Activated CD4-positive, alpha-beta T cell treated with anti-CD3 and anti-CD28 coated beads, Interleukin-2, amount 50 U/mL, for 48 hours (primary cell): Measurements from ENCODE around the gene CACNA1G.

Experiments
- DNase-seq, 2 experiments: peaks; one replicate each; pipeline ENCODE4 v3.0.0-alpha.2; 2020

The CACNA1G gene

DNA sequence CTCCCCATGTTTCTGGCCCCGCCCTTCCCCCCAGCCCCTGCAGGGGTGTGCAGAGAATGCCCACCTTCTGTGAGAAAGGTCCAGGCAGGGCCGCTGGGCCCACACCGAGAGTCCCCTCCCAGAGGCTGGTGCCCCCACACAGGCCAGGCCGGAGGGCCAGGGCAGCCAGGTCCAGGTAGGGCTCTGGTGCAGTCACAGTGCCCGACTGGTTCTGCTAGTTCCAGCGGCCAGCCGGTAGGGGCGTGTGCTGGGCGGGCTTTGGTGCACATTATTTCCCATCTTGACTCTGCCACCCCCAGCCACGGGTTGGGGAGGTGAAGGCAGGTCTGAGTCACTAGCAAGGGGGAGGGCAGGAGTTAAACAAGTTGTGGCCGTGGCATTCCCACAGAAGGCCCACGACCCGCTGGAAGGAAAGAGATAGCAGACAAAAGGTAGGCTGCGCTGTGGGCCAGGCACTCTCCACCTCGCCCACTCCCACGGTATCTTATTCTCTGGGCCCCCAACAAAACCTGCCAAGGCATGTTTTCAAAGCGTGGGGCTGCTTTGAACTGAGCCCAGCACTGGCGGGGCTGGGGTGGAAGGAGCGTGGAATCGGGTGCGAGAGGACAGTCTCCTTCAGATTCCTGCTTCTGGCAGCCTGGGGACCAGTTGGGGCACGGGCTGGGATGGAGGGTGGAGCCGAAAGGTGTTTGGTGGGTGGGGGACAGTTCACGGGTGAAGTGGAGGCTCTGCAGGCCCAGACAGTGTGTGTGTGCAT lies 26.1 kb upstream of the CACNA1G start:
- DNase-seq: peak; percentile 39 to 41

GRCh38 chr17:50534979-50535326 lies 25.6 kb upstream of the CACNA1G start:
- no peak for DNase-seq

DNA sequence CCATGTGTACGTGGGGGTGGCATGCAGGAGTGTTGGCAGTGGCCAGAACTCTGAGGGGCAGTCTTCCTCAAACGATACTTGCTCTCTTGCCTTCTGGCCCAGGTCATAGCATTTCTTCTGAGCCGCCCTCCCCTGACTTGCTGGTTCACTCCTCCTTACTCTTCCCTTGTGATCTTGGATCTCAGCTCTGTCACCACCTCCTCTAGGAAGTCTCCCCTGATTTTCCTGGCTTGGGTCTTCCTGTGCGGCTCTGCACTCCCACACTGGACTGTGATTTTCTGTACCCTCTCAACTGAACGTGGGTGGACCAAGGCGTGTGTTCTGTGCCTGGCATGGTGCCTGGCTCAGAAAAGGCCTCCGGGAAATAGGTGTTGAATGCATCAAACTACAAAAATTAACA lies 25.1 kb upstream of the CACNA1G start:
- no peak for DNase-seq

- no peak for DNase-seq
These were observed 23.6 kb upstream of the CACNA1G start for GRCh38 chr17:50536683-50537646.

DNA sequence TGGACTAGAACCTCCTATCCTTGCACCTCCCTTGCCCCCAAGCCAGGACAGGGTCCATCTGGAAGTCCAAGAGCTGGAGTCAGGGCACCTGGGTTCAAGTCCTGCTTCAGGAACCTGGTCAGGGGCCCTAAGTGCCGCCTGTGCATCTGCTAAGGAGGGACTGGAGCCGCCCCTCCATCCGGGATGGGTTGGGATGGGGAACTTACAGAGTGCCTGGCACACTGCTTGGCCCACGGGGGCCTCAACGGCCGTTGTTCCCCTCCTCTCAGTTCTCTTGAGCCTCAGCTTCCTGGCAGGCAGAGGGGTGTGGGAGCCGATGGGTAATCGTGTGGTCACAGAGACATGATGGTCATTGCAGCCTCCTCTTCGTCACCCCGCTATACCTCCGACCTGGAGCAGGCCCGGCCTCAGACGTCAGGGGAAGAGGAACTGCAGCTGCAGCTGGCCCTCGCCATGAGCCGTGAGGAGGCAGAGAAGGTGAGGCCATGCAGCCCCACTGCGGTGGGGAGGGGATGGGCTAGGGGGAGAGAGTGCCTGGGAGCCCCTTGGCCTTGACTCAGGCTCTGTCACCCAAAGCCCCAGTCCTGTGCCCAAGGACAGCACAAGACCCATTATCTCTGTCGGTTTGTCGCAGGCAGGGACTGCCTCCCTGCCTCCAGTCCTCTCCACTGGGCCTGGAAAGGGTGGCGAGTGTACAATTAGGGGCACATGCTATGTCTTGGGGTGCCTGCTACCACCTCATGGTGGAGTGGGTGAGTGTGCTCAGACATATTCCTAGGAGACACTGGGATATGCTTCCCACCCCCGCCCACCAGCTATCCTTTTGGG lies 22.6 kb upstream of the CACNA1G start:
- no peak for DNase-seq

DNA sequence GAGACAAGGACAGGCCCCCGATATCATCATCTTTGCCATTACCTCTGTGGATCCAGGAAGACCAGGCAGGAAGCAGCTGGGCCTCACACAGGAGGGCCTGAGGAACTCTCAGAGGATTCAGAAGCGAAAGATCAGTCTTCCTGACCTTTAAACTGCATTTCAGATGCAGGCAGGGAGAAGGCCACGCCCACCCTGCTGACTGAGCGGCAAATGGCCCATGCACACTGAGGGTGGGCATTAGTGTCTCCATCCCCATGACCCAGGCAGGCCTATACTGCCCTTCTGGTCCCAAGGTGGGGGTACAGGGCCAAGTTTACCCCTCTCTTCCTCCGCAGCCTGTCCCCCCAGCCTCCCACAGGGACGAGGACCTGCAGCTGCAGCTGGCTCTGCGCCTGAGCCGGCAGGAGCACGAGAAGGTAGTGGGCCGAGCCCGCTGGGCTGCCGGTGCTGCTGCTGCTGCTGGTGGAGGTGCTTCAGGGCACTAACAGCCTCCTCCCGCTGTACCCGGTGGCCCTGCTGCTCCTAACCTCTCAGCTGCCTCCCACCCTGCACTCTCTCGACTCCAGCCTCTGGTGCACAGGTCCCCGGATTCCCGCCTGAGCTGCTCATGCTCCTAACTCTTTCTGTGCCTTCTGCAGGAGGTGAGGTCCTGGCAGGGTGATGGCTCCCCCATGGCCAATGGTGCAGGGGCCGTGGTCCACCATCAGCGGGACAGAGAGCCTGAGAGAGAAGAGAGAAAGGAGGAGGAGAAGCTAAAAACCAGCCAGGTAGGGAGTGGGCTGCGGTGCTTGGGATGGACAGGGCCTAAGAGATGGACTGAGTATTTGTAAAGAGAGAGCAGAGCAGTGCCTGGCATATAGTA lies 21.7 kb upstream of the CACNA1G start:
- DNase-seq: no peak

DNA sequence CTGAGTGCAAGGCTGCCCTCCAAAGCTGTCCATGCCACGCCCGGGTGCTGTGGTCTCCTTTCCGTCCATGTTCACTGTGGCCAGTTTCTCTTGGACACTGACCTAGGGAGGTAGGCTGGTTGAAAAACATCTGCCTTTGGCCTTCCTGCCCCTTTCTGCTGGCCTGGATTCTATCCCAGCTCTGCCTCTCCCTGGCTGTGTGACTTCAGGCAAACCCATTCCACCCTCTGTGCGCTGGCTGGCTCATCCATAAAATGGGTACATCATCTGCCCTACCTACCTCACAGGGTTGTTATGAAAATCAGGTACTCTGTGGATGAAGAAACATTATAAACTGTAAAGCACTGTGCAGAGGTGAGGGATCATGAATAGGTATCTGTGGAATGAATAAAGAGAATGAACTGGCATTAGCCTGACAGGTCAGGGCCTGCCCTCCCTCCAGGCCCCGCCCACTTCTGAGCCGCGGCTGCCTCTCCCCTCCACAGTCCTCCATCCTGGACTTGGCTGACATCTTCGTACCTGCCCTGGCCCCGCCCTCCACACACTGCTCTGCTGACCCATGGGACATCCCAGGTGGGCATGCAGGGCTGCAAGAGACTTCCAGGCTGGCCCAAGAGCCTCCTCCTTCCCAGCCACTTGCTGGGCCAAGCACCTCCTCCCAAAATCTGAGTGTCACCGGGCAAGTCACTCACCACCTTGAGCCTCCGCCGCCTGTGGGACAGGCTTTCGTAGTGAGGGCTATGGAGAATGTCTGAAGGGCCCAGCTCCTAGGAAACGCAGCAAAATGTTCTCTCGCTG lies 20.6 kb upstream of the CACNA1G start:
- DNase-seq: no peak

- DNase-seq: no peak
These were observed 19.7 kb upstream of the CACNA1G start for GRCh38 chr17:50540560-50541401.

- DNase-seq: no peak
These were observed 19.2 kb upstream of the CACNA1G start for GRCh38 chr17:50541402-50541715.

DNA sequence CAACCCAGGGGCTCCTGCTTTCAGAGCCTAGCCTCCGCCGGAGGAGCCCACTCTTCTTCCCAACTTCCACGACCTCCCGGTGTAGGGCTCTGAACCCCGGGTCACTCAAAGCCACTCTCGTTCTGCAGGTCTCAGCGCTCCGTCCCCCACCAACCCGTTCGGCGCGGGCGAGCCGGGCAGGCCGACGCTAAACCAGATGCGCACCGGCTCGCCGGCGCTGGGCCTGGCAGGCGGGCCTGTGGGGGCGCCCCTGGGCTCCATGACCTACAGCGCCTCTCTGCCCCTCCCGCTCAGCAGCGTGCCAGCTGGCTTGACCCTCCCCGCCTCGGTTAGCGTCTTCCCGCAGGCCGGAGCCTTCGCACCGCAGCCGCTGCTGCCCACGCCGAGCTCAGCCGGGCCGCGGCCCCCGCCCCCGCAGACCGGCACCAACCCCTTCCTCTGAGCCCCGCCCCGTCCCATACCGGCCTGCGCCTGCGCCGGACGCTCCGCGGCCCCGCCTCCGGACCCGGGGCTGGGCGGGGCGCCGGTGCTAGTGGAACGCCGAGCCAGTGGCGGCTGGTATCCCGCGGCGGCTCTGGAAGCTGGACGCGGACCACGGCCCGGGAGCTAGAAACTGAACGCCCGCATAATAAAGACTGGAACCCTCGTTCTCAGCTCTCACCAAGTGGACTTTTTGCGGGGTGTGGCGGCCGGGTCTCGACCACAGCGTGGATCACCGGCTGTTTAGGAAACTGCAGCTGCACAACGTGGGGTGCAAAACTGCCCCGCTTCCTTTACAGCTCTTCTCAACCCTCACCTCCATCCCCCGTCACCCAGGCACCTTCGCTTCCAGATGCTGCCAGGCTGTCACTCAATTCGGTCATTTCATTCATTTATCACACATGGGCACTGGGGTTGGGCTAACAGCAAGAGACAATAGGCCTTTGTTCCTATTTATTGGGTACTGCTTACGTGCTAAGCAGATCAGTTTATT lies 18.5 kb upstream of the CACNA1G start:
- peak; percentile 85 to 87 for DNase-seq

DNA sequence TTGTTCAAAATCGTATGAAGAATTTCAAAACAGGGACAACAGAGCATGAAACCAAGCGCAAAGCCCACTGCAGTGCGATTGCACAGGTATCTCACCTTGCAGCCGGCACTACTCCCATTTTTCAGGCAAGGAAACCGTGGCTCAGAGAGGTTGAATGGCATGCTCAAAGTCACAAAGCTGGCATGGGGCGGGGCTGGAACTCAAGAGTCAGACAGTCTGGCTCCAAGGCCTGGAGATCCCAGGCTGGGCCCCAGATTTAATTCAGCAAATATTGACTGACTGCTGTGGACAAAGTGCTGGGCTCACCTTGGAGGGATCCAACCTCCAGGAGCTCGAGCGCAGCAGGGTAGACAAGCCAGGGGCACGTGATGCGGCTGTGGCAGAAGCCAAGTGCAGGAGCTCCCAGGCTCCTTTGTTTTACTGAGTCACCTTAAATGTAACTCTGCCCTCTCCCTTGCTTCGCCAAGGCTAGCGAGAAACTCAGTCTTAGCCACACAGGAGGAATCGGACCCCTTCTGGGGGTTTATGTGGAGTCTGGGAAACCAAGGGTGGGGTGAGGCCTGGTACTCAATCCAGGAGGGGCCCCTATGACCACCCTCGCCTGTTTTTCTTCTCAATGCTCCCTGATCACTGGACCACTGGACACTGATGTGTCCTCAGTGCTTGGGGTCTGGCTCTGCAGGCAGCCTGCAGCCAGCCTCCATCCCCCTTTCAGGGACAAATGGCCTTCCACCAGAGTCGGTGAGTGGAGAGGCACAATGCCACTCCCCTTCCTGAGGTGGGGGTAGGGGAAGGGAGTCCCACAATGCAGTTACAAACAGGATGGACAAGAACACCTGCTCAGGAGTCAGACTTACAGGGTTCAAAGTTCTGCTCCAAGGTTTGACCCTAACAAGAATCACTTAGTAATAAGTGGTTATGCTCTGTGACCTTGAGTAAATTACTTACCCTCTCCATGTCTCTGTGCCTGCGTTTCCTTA lies 17.4 kb upstream of the CACNA1G start:
- DNase-seq: no peak

- DNase-seq: no peak
These were observed 16.0 kb upstream of the CACNA1G start for GRCh38 chr17:50544516-50544915.

- no peak for DNase-seq
These were observed 15.2 kb upstream of the CACNA1G start for GRCh38 chr17:50545311-50545710.

DNA sequence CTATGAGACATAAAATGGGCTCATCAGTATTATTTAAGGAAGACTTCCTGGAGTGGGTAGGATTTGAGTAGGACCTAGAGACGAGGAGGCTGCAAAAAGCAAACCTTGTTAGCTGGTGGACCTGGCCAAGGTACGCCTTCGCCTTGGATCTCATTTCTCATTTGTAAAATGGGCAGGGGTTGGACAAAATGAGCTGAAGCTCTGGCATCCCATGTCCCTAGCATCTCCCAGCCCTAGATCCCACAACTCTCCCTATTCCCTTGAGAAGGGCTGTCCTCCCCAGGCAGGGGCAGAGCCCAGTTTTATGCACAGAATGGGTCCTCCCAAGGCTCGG lies 13.8 kb upstream of the CACNA1G start:
- DNase-seq: no peak

DNA sequence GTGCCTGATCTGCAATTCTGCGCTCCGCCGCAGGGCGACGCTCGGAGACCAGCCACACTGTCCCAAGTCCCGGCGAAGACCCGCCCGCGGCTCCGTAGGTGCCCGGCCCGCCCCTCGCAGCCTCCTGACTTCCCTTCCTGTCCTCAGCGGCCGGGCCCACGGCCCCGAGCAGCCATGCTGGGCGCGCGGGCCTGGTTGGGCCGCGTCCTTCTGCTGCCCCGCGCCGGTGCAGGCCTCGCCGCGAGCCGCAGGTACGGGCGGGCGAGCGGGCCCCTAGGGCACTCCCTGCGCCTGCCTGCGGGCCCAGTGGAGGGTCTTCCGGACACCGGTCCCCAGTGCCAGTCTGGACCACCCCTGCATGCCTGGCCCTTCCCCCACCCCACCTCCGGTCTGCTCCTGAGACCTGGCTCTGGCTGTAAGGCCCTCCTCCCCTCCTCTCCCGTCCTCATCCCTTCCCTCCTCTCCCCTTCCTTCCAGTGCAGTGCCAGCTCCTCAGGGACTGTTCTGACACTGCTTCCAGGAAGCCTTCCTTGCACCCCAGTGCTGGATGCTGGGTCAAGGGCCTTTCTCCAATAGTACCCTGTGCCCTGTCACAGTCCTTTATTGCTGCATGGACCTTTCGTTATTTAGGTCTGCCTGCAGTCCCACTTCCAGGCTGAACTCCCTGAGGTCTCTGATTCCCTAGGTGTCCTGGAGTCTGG lies 13.3 kb upstream of the CACNA1G start, which contains the start of gene SPATA20:
Gene SPATA20, plus strand, starts transcription at position 140 of the 701 bp plus-strand sequence. Its CDS starts 35 bp downstream, at position 175.
- peak; percentile 90 to 91 for DNase-seq

DNA sequence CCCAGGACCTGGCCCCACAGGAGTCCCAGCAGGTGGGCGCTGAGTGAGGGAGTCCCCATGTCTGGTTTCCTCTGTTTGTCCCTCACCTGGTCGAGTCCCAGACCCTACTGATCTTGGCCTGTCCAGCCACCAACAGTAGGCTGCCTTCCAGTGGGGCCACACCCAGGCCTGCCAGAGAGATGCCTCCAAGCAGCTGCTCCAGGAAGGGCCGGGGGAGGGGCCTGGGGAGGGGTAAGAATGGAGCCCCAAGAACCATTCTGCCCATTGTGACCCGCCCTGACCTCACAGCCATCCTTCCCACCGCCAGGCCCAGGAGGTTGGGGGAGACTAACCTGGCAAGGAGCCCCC lies 12.8 kb upstream of the CACNA1G start:
- no peak for DNase-seq

DNA sequence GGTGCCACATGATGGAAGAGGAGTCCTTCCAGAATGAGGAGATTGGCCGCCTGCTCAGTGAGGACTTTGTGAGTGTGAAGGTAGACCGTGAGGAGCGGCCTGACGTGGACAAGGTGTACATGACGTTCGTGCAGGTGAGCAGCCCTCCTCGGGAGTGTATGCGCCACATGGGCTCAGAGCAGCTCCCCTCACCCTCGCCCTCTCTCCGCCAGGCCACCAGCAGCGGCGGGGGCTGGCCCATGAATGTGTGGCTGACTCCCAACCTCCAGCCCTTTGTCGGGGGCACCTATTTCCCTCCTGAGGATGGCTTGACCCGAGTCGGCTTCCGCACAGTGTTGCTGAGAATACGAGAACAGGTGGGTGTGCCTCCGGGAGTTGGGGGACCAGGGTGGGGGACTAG lies 11.7 kb upstream of the CACNA1G start:
- no peak for DNase-seq
